ENCODE results near the gene ASAP2. TPM values are rescaled to one million over a fixed set of nuclear protein-coding genes. Genes with fewer than 3 reads are reported as not detected.

The ASAP2 gene
- total RNA-seq, 1 experiment from 2014 or later = 12.6 TPM

GRCh38 chr2:9336241-9336575, 129.6 kb downstream of the ASAP2 start:
- Histone ChIP-seq H2BK20ac (ENCODE audit: low read depth, low read length, poor library complexity, severe bottlenecking) (no peak overlapping the region), H2BK15ac (ENCODE audit: low read depth, low read length) (no peak overlapping the region), H3K56ac (ENCODE audit: insufficient read length, low read depth, low read length) (no peak overlapping the region), H3K4me1 (ENCODE audit: insufficient read depth, low read length) (no peaks in the 10 kb centered on the region), H2BK120ac (ENCODE audit: low read depth, low read length, poor library complexity, severe bottlenecking) (no peak overlapping the region), H4K20me1 (ENCODE audit: control insufficient read depth, insufficient read depth, insufficient read length) (no peaks in the 10 kb centered on the region), H3K4me2 (ENCODE audit: insufficient read depth, insufficient read length, low read length) (no peak overlapping the region), H4K91ac (ENCODE audit: insufficient read length, low read depth, low read length) (no peak overlapping the region), H4K5ac (ENCODE audit: insufficient read length, low read depth, low read length) (no peak overlapping the region), H3K79me1 (ENCODE audit: insufficient read depth, low read depth, low read length, poor library complexity, severe bottlenecking) (no peaks in the 10 kb centered on the region), H2BK5ac (ENCODE audit: insufficient read length, low read length) (no peak overlapping the region), H3K27ac (ENCODE audit: insufficient read length, low read depth, low read length) (no peak overlapping the region), H3K23ac (ENCODE audit: insufficient read length, low read depth, low read length) (no peak overlapping the region), H3K23me2 (ENCODE audit: insufficient read length, low read depth, low read length, poor library complexity, severe bottlenecking) (no peaks in the 10 kb centered on the region), H3K9ac (ENCODE audit: extremely low read depth, insufficient read length, low read length) (no peak overlapping the region), H3K18ac (ENCODE audit: insufficient read length, low read depth, low read length) (no peak overlapping the region), H3K9me3 (ENCODE audit: control insufficient read depth, low read depth, low read length) (no peaks in the 10 kb centered on the region), H3T11ph (ENCODE audit: low read length) (no peak overlapping the region), H4K8ac (replicated peaks; ENCODE audit: insufficient read length, low read depth, low read length) (no peak overlapping the region), H3K4ac (ENCODE audit: low read depth, low read length) (no peak overlapping the region), H3K14ac (ENCODE audit: insufficient read depth, low read length) (no peak overlapping the region), H2AFZ (ENCODE audit: low read length) (no peak overlapping the region), H2BK12ac (ENCODE audit: insufficient read length, low read depth, low read length) (no peak overlapping the region), H3K27me3 (ENCODE audit: insufficient read depth, low read length) (no peaks in the 10 kb centered on the region), H3K79me2 (ENCODE audit: insufficient read depth, low read length) (no peaks in the 10 kb centered on the region), H2AK5ac (ENCODE audit: insufficient read length, low read length) (no peak overlapping the region)
- H3K36me3 Mint-ChIP-seq (ENCODE audit: insufficient read depth in 1 of 3, low read depth in 3 of 3) = peaks cover 0 to 11% (median 3%) of the 10 kb centered on the region in 3 experiments; a peak in 6 of 7 replicates
- 0 out of 4 replicates have a peak, but pooled peaks cover 0 to 4% of the 10 kb centered on the region in 2 experiments for H3K4me1 Mint-ChIP-seq
- H3K9me3 Mint-ChIP-seq = no peaks in the 10 kb centered on the region
- no CpG with 5 or more reads among the region's 2 CpGs for WGBS (ENCODE audit: extremely low coverage, insufficient read length, low lambda C conversion rate)
- H3K27ac Mint-ChIP-seq = no peak overlapping the region
- no peak for TF ChIP-seq CTCF (conservative IDR thresholded peaks at IDR 0.05)
- H3K4me3 Mint-ChIP-seq = no peak overlapping the region
- DNase-seq = no peak
- H3K27me3 Mint-ChIP-seq (ENCODE audit: low read depth) = no peaks in the 10 kb centered on the region

Data from H9 (cell line).